Esophagus muscularis mucosa (tissue), 4 donors: ENCODE measurements around the gene SELENON.

ENCODE experiments used
- EP300 ChIP-seq: sonication (generic); formaldehyde crosslinking; IDR thresholded peaks from one replicate; pipeline ENCODE4 v1.6.1; 2017; ENCODE audit warnings: antibody characterized with exemption
- POLR2A ChIP-seq: fragments of 450-650 bp; IDR thresholded peaks from one replicate; pipeline ENCODE4 v1.6.1; 2017; ENCODE audit warnings: antibody characterized with exemption, moderate library complexity, mild to moderate bottlenecking, low read depth
- TF ChIP-seq, protein P1 (sequence below), 3 experiments: fragments of 200-600 bp in 2 of 3; fragments of 450-650 bp in 1 of 3; sonication (generic) in 2 of 3; IDR thresholded peaks; one replicate each; pipeline ENCODE4 v1.5.1; 2017 to 2019; ENCODE audit warnings: antibody characterized with exemption in 3 of 3, mild to moderate bottlenecking in 2 of 3, moderate library complexity in 1 of 3

DNA sequence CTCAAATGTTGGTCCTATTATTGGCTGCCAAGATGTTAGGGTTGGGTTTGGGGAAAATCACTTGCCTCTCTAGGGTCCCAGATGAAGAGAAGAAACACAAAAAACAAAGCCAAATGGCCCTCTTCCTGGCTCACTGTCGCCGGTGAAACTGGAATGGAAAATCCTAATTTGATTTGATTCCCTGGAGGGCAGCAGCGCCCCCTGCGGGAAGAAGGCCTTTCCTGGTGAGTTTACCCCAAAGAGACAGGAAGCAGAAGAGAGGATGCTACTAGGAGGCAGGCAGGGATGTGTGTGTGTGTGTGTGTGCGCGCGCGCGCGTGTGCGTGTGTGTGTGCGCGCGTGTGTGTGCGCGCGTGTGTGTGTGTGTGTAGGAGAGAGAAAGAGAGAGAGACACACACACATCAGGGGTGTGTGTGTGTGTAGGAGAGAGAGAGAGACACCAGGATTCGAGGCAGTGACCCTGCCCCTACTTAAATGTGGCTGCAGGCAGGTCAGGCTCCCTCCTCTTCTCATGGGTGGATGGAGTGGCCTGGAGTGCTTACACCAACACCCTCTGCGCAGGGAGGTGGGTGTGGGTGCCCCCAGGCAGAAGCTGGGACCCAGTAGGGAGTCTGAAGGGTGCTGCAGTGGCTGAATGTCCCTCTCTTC is 3.1 kb upstream of the SELENON start:
- TF ChIP-seq EP300 = no peak
- TF ChIP-seq, protein P1, sequence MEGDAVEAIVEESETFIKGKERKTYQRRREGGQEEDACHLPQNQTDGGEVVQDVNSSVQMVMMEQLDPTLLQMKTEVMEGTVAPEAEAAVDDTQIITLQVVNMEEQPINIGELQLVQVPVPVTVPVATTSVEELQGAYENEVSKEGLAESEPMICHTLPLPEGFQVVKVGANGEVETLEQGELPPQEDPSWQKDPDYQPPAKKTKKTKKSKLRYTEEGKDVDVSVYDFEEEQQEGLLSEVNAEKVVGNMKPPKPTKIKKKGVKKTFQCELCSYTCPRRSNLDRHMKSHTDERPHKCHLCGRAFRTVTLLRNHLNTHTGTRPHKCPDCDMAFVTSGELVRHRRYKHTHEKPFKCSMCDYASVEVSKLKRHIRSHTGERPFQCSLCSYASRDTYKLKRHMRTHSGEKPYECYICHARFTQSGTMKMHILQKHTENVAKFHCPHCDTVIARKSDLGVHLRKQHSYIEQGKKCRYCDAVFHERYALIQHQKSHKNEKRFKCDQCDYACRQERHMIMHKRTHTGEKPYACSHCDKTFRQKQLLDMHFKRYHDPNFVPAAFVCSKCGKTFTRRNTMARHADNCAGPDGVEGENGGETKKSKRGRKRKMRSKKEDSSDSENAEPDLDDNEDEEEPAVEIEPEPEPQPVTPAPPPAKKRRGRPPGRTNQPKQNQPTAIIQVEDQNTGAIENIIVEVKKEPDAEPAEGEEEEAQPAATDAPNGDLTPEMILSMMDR (IDR thresholded peaks at IDR 0.05) = peak; percentile 69 to 83 (median 76)
- no peak for TF ChIP-seq POLR2A
